ENCODE data around the gene SAA1.
"Not testable (repeated sequence)": the region's sequence is repeated elsewhere in the genome, so short reads cannot be mapped to it uniquely, and the experiment has no call there.

The SAA1 gene

DNA sequence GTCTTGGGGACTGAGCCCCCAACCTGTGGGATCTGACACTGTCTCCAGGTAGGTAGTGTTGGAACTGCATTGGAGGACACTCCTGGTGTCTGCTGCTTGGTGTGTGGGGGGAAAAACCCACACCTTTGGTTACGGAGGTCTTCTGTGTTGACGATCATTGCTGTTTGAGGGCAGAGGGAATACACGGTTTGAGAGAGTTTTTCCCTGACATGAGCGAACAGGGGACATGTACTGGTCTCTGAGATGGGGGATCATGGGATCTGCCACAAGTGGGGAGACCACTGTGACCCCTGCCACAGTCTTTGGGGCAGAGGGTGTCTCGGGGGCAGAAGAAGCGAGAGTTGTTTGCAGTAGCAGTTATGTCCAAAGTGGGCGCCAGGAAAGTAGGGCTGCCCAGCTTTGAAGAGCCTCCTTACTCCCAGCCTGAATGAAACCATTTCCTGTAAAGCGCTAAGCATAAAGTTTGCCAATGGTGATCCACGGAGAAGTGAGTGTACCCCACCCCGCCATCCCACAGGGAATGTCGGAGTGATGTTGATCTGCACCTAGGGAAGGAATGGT is 12.2 kb upstream of the SAA1 start:
- no peak overlapping the region for H3K4me3 ChIP-seq (ENCODE audit: low read length)
- DNase-seq (ENCODE audit: low read depth, low spot score): no peak

DNA sequence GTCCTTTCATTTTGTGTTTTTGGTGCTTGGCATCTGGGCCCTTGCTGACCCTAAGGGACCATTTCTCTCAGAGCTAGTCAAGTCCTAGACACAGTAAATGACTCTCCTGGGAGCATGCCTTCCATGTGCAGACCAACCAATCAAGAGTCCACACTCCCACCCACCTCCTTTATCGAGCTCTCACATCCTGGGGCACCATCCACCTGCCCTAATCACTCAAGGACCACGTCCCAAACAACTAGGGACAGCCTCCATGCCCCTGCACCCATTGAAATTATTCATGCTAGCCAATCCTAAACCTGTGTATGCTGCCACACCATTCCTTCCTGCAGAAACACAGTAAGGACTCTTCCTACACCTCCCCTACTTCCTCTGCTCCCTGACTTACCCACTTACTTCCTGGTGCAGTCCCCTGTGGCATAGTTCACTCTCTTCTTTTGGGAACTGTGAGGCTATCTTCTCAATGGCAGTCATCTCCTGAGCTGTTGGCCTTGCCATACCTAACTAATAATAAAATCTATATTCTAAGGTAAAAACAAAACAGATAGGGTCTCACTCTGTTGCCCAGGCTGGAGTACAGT is 11.2 kb upstream of the SAA1 start:
- H3K4me3 ChIP-seq (ENCODE audit: low read length): no peak overlapping the region
- no peak for DNase-seq (ENCODE audit: low read depth, low spot score)

DNA sequence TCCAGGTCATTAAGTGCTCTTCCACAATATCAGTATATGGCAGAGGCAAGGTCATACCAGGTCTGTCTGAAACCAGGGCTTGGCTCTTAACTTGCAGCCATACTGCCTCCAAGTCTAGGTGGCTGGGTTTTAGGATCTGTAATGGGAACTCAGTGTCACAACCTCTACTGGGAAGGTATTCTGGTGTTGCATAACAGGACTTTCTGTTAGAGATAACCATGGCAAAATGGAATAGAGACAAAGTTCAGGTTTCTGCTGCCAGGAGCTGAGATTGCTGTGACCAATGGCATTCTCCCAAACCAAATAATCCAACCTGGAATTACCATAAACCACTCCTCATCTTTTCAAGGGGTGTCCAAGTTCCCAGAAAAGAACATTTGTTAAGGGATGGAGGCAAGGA is 6.8 kb upstream of the SAA1 start:
- H3K4me3 ChIP-seq (ENCODE audit: low read length): no peak overlapping the region
- no peak for DNase-seq (ENCODE audit: low read depth, low spot score)

DNA sequence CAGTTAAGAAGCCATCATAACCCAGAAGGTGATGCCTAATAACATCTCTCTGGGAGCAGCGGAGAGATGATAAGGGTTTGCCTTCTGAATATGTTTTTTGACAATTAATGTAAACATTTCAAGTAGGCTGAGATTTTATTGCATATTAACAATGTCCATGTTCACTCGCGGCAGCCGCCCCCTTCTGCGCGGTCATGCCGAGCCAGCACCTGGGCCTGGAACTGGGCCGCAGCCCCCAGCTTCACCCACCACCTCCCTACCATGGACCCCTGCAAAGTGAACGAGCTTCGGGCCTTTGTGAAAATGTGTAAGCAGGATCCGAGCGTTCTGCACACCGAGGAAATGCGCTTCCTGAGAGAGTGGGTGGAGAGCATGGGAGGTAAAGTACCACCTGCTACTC is 4.3 kb upstream of the SAA1 start:
- no peak overlapping the region for H3K4me3 ChIP-seq (ENCODE audit: low read length)
- DNase-seq (ENCODE audit: low read depth, low spot score): no peak

DNA sequence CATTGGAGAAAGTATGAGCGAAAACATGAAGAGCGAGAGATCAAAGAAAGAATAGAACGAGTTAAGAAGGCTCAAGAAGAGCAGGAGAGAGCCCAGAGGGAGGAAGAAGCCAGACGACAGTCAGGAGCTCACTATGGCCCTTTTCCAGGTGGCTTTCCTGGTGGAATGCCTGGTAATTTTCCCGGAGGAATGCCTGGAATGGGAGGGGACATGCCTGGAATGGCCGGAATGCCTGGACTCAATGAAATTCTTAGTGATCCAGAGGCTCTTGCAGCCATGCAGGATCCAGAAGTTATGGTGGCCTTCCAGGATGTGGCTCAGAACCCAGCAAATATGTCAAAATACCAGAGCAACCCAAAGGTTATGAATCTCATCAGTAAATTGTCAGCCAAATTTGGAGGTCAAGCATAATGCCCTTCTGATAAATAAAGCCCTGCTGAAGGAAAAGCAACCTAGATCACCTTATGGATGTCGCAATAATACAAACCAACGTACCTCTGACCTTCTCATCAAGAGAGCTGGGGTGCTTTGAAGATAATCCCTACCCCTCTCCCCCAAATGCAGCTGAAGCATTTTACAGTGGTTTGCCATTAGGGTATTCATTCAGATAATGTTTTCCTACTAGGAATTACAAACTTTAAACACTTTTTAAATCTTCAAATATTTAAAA is 3.2 kb upstream of the SAA1 start:
- not testable (repeated sequence) for DNase-seq (ENCODE audit: low read depth, low spot score); H3K4me3 ChIP-seq (ENCODE audit: low read length)

DNA sequence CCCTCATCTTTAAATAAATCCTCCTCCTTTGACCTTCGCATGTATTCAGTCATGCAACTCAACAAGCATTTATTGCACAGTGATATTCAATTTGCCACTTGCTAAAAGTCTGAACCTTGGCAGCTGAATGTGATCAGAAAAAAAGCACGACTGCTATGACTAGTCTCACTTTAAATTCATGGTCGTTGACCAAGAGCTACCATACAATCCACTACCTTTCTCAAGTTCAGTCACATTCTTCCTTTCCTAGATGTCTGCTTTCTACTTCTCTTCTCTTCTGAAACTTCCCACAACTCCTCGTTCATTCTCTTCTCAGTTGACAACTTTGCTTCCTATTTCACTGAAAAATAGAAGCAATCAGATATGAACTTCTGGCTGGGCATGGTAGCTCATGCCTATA is 2.0 kb upstream of the SAA1 start:
- no peak overlapping the region for H3K4me3 ChIP-seq (ENCODE audit: low read length)
- no peak for DNase-seq (ENCODE audit: low read depth, low spot score)

DNA sequence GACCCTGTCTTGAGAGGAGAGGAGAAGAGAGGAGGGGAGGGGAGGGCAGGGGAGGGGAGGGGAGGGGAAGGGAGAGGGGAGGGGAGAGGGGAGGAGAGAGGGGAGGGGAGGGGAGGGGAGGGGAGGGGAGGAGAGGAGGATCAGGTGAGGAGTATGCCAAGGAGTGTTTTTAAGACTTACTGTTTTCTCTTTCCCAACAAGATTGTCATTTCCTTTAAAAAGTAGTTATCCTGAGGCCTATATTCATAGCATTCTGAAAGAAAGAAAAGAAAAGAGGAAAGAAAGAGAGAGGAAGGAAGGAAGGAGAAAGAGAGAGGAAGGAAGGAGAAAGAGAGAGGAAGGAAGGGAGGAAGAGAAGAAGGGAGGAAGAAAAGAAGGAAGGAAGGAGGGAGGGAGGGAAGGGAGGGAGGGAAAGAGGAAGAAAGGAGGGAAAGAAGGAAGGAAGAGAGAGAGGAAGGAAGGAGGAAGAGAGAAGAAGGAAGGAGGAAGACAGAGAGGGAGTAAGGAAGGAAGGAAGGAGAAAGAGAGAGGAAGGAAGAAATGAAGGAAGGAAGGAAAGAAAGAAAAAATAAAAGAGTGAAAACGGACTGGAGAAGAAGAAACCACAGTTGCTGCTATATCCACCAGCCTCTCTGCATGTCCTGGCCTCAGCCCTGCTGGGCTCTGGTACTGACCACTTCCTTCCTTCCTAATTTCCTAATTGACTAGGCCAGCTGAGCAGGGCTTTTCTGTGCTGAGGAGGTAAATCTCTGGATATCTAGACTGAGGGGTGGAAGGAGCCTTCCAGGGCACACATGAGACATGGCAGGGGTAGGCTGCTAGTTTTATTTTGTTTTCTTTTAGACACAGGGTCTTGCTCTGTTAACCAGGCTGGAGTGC is 1.1 kb upstream of the SAA1 start:
- H3K4me3 ChIP-seq (ENCODE audit: low read length): no peak overlapping the region
- DNase-seq (ENCODE audit: low read depth, low spot score): no peak

DNA sequence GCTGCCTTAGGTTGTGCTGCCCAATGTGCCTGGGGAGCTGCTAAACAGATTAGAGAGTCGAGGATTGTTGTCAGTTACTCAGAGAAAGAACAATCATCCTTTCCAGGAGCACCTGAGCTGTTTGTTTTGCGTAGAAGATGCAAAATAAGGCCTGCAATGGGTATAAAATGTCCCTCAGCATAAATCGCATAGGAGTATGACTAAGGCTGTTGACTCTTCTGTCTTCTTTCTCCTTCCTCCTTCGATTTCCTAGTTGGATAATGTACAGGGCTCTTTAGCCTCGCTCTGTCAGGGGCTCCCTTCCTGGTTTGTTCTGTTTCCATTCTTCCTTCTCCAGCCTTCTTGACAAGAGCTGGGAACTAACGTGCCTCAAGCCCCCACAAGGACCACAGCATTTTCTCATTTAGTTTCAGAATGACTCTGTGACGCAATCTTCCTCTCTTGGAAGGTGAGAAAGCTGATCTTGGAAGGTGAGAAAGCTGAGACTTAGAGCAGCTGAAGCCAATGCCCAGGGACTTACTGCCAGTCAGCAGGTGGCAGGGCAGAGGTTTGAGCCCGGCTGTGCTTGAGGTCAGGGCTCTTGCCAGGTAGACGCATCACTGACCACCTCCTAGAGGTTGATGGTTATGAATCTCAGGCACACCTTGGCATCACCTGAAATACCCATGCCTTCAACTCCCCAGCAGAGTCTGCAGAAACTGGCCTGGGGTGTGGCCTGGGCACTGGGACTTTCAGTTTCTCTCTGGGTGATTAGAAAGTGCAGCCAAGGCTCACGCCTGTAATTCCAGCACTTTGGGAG is 1.5 kb downstream of the SAA1 start:
- DNase-seq (ENCODE audit: low read depth, low spot score): not testable (repeated sequence)

DNA sequence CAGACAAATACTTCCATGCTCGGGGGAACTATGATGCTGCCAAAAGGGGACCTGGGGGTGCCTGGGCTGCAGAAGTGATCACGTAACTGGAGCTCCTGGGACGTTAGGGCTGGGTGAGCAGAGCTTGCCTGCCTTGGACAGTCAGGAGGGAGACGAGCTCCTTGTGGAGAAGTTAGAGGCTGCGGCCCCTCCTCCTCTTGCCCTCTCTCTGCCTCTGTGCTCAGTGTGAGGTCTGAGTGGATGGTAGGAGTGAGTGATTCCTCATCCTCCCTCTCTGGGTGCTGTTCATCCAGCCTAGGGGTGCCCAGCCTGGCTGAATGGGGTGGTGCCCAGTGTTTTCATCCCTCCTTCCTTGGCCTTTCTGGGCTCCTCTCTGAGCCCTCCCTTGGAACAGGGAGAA is 3.2 kb downstream of the SAA1 start:
- not testable (repeated sequence) for H3K4me3 ChIP-seq (ENCODE audit: low read length); DNase-seq (ENCODE audit: low read depth, low spot score)

More for the DNA sequence above, 1.5 kb downstream of the SAA1 start:
- H3K4me3 ChIP-seq (ENCODE audit: low read length): not testable (repeated sequence)

DNA sequence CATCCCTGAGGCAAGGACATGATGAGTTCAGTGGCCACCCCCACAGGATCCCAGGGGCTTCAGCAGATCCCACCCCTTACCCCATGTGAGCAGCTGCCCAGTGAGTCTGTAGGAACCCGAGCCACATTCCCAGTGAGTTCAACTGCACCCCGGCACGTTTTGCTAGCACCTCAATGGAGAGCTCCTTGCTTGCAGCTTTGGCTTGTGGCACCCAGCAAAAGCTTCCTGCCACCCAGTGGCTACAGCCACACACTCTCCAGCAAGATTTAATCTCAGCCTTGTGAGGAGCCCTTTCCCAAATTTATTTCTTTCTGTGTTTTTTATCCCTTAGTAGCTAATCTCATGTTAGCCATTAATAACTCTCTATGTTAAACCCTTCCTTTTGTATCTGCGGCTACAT is 4.0 kb downstream of the SAA1 start:
- no peak for DNase-seq (ENCODE audit: low read depth, low spot score)
- H3K4me3 ChIP-seq (ENCODE audit: low read length): no peak overlapping the region

DNA sequence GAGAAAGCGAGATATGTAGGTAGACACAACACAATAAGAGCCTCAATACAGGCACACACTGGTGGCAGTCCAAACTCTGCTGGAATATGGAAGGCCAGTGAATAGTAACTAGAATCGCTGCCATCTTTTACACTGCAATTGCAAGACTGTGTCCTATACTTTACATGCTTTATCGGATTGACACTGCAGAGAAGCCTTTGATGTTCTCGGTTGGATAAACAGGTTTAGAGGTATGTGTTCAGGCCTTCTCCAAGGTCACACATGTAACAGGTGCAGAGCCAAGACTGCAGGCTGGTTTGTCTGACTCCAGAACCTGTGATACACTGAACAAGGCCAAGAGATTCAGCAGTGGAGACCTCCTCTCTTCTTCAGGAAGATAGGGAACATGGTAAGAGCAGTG is 5.1 kb downstream of the SAA1 start:
- no peak overlapping the region for H3K4me3 ChIP-seq (ENCODE audit: low read length)

DNA sequence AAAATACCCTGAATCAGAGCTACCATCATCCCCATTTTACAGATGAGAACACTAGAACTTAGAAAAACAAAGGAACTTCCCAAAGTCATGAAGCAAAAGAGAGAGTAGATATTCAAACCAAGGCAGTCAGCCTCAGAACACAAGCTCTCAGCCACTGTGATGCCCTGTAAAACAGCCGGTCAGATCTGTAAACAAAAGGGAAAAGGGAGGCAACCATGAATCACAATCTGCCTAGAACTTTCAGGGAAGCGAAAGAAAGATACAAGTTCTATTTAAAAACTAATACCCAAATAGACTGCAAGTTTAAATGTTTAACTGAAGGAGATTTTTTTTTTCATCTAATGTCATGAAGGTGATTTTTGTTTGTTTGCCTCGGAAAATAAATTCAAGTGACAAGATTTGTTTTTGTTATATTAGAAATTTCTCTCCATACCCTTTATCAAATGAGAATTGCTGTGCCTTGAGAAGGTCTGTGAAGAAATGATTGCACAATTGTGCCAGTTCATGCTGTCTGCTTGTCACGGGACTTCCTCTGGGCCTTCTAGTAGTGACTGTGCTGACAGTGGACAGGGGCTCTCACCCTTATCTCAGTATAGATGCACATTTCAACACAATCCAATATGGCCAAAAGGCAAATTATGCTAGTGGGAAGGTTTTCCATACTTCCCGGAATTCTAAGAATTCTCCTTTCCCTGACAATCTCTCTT is 11.7 kb downstream of the SAA1 start:
- no peak for DNase-seq (ENCODE audit: low read depth, low spot score)
- H3K4me3 ChIP-seq (ENCODE audit: low read length): no peak overlapping the region

More for the DNA sequence above, 5.1 kb downstream of the SAA1 start:
- no peak for DNase-seq (ENCODE audit: low read depth, low spot score)

DNA sequence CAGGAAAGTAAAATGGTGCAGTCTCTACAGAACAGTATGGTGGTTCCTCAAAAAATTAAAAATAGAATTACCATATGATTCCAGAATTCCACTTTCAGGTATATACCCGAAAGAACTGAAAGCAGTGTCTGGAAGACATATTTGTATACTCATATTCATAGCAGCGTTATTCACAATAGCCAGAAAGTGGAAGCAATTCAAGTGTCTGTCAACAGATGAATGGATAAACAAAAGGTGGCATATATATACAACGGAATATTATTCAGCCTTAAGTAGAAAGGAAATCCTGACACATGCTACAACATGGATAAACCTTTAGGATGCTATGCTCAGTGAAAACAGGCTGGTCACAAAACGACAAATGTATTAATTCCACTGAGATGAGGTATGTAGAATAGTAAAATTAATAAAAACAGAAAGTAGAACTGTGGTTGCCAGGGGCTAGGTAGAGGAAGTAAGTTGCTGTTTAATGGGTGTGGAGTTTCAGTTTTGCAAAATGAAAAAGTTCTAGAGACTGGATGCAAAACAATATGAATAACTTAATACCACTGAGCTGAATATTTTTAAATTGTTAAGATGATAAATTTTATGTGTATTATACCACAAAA is 14.5 kb downstream of the SAA1 start:
- H3K4me3 ChIP-seq (ENCODE audit: low read length): no peak overlapping the region
- no peak for DNase-seq (ENCODE audit: low read depth, low spot score)

DNA sequence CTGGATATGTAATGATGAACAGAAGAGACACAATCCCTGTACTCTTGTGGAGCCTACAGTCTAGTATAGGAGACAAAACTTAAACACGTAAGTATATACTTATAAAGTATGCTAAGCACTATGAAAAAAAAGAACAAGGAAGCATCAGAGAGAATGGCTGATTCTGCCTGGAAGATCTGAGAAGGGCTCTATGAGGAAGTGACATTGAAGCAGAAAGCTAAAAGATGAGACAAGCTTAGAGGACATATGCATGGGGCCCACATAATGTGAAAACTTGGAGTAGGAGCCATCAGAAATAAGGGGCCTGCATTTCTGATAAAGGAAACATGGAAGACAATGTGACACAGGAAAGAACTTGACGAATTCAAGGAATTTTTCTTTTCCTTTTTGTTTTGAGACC is 16.6 kb downstream of the SAA1 start:
- no peak for DNase-seq (ENCODE audit: low read depth, low spot score)
- no peak overlapping the region for H3K4me3 ChIP-seq (ENCODE audit: low read length)

DNA sequence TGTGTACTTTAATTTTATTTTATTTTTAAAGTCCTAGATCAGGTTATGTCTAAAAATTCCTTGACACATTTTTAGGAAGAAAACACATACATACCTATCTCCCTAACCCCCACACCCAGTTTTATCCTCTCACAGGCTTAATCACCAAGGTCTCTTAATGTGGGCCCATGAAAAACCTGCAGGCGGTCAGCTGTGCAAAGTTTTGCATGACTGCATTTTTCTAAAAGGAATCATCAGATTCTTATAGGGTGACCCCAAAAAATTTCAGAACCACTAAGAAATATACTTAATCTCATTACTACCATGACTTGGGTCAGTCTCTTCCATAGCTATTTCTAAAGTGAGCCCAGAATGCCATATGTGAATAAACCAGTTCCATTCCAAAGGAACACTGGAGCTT is 19.8 kb downstream of the SAA1 start:
- no peak for DNase-seq (ENCODE audit: low read depth, low spot score)
- H3K4me3 ChIP-seq (ENCODE audit: low read length): no peak overlapping the region

DNA sequence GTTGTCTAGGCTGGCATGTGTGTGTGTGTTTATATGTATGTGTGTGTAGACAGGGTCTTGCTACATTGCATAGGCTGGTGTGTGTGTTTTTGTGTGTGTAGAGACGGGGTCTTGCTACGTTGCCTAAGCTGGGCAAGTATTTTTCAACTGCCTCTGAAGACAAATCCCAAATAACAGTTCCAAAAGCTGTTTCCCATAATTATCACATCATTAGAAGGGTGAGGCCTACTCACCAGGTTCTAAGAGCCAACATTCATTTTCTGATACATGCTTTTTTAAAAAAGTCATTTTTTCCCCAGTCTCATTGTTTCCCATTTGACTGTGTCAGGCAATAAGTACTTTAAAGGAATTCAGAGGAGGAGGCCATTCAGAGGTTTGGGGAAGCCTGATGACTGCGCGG is 22.8 kb downstream of the SAA1 start:
- DNase-seq (ENCODE audit: low read depth, low spot score): no peak
- no peak overlapping the region for H3K4me3 ChIP-seq (ENCODE audit: low read length)

DNA sequence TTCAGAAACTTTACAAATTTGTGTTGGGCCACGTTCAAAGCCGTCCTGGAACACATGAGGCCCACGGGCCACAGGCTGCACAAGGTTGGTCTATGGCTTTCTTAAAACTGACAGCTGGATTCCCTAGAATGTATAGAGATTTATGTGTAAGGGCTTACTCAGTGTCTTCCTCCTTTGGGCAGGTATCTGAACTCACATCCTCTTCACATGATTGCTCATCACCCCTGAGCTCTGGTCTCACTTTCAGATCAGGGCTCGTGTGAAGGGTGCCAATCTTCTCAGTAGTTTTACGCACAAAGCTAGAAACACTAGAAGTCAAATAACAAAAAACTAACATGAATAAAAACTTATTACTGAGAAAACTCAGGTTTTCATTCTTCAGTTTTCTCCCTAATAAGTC is 28.8 kb downstream of the SAA1 start:
- H3K4me3 ChIP-seq (ENCODE audit: low read length): no peak overlapping the region
- DNase-seq (ENCODE audit: low read depth, low spot score): no peak

DNA sequence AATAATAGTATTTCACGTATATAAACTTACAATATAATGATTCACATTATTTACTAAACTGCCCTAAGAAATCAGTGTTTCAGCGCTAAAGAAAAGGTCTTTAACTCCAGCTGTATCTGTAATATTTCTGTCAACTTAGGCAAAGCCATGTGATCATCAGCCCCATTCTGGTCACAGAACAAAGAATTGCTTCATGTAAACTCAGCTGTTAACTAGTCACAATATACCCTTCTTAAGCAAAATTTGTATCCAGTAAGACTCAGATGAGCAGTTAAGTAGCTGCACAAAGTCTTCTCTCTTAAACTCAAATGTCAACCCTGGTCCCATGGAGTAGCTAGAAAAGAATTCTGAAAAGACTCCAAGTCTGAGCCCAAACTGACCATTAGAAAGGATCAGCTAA is 29.3 kb downstream of the SAA1 start:
- DNase-seq (ENCODE audit: low read depth, low spot score): no peak
- H3K4me3 ChIP-seq (ENCODE audit: low read length): no peak overlapping the region

Measured in Jurkat, Clone E6-1 (cell line).